Gastroesophageal sphincter (tissue), 3 donors: Measurements from ENCODE around the gene MPP2.

Experiments
- EP300 ChIP-seq: sonication (generic); formaldehyde crosslinking; IDR thresholded peaks from one replicate; pipeline ENCODE4 v1.6.1; 2017; ENCODE audit warnings: antibody characterized with exemption, mild to moderate bottlenecking
- POLR2A ChIP-seq, 2 donors: fragments of 450-650 bp; IDR thresholded peaks; one replicate each; pipeline ENCODE4 v1.6.1; 2017; ENCODE audit warnings: antibody characterized with exemption in 2 of 2, mild to moderate bottlenecking in 2 of 2, moderate library complexity in 1 of 2
- POLR2AphosphoS5 ChIP-seq: sonication (generic); formaldehyde crosslinking; IDR thresholded peaks from one replicate; pipeline ENCODE4 v1.6.1; 2017; ENCODE audit warnings: antibody characterized with exemption
- TF ChIP-seq, protein P1 (sequence below), 4 experiments: fragments of 200-600 bp in 2 of 4; fragments of 450-650 bp in 2 of 4; sonication (generic) in 1 of 4; IDR thresholded peaks; one replicate each; pipeline ENCODE4 v1.5.1; 2017 to 2019; ENCODE audit warnings: antibody characterized with exemption in 4 of 4, mild to moderate bottlenecking in 2 of 4, moderate library complexity in 2 of 4

GRCh38 chr17:43878260-43879175 lies 28.8 kb downstream of the MPP2 start:
- TF ChIP-seq, protein P1, sequence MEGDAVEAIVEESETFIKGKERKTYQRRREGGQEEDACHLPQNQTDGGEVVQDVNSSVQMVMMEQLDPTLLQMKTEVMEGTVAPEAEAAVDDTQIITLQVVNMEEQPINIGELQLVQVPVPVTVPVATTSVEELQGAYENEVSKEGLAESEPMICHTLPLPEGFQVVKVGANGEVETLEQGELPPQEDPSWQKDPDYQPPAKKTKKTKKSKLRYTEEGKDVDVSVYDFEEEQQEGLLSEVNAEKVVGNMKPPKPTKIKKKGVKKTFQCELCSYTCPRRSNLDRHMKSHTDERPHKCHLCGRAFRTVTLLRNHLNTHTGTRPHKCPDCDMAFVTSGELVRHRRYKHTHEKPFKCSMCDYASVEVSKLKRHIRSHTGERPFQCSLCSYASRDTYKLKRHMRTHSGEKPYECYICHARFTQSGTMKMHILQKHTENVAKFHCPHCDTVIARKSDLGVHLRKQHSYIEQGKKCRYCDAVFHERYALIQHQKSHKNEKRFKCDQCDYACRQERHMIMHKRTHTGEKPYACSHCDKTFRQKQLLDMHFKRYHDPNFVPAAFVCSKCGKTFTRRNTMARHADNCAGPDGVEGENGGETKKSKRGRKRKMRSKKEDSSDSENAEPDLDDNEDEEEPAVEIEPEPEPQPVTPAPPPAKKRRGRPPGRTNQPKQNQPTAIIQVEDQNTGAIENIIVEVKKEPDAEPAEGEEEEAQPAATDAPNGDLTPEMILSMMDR (IDR thresholded peaks at IDR 0.05) = peak; percentile 77 to 96 (median 91)
- TF ChIP-seq EP300 (no peak), POLR2A (IDR thresholded peaks at IDR 0.05) (no peak), POLR2AphosphoS5 (no peak)
